WTC11 (cell line): ENCODE data around the gene MS4A15.
"Not testable (repeated sequence)": the region's sequence is repeated elsewhere in the genome, so short reads cannot be mapped to it uniquely, and the experiment has no call there.

ENCODE experiments used
- ATF3 ChIP-seq: sonication (generic); formaldehyde crosslinking; conservative IDR thresholded peaks from 2 replicates; pipeline ENCODE4 v1.8.1; 2022; ENCODE audit warnings: mild to moderate bottlenecking, missing genetic modification reagents
- MAX ChIP-seq: sonication (generic); formaldehyde crosslinking; IDR thresholded peaks from 2 replicates; pipeline ENCODE4 v1.8.0; 2022; ENCODE audit warnings: mild to moderate bottlenecking, missing genetic modification reagents
- TF ChIP-seq, protein P1 (sequence below): sonication (generic); formaldehyde crosslinking; IDR thresholded peaks from 2 replicates; pipeline ENCODE4 v1.8.1; 2023; ENCODE audit warnings: mild to moderate bottlenecking, missing genetic modification reagents, moderate library complexity

DNA sequence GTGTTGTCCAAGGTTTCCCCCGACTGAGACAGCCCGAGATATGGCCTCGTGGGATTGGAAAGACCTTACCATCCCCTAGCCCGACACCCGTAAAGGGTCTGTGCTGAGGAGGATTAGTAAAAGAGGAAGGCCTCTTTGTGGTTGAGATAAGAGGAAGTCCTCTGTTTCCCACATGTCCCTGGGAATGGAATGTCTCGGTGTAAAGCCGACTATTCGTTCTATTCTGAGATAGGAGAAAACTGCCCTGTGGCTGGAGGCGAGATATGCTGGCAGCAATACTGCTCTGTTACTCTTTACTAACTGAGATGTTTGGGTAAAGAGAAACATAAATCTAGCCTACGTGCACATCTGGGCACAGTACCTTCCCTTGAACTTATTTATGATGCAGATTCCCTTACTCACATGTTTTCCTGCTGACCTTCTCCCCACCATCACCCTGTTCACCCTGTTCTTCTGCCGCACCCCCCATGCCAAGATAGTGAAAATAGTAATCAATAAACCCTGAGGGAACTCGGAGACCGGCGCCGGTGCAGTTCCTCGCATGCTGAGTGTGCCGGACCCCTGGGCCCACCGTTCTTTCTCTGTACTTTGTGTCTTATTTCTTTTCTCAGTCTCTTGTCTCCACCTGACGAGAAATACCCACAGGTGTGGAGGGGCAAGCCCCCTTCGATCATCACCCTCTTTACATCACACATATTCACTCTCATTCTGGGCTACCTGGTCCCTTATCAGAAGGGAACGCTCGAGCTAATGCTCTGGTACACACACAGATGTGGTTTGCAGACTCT lies 3.0 kb downstream of the MS4A15 start:
- not testable (repeated sequence) for TF ChIP-seq ATF3, MAX (CRISPR knock-in tag)
- TF ChIP-seq, protein P1, sequence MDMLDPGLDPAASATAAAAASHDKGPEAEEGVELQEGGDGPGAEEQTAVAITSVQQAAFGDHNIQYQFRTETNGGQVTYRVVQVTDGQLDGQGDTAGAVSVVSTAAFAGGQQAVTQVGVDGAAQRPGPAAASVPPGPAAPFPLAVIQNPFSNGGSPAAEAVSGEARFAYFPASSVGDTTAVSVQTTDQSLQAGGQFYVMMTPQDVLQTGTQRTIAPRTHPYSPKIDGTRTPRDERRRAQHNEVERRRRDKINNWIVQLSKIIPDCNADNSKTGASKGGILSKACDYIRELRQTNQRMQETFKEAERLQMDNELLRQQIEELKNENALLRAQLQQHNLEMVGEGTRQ = not testable (repeated sequence)
